T-cell (primary cell): Measurements from ENCODE around the gene MDM1. TPM values are rescaled to one million over a fixed set of nuclear protein-coding genes. Genes with fewer than 3 reads are reported as not detected.
A peak's percentile ranks its signal among the peaks of the same experiment; 100 is the strongest.

ENCODE experiments used
- ATAC-seq, 4 experiments: fragments of 200-7000 bp in 3 of 4; fragments of 150-1000 bp in 1 of 4; cut with Tn5 transposase; replicated peaks in 1 of 4; 1 replicate in 3 of 4; 2 replicates in 1 of 4; pipeline ENCODE4 v1.10.0; 2021; ENCODE audit warnings: moderate library complexity in 3 of 4, mild to moderate bottlenecking in 2 of 4, moderate number of reproducible peaks in 1 of 4
- CTCF ChIA-PET, 2 donors: fragments of 300-600 bp; sonication (Branson Sonifier 250); formaldehyde crosslinking; loops; one replicate each; lab custom pipeline; 2022; ENCODE audit warnings: antibody characterized with exemption in 2 of 2; lab: Charles Lee
- POLR2A ChIA-PET, 2 donors: fragments of 300-600 bp; sonication (Branson Sonifier 250); formaldehyde crosslinking; loops; one replicate each; lab custom pipeline; 2022; ENCODE audit warnings: antibody characterized with exemption in 2 of 2; lab: Charles Lee
- DNase-seq, 35 experiments: peaks; one replicate each; pipeline versions ENCODE4 v3.0.0 to v3.0.0-alpha.2; 2013 to 2023
- H3K27ac ChIP-seq: one replicate; pipeline ENCODE4 v1.5.1; 2013; ENCODE audit warnings: low read length
- H3K27me3 ChIP-seq, 2 experiments: replicated peaks in 1 of 2; 1 replicate in 1 of 2; 2 replicates in 1 of 2; pipeline versions ENCODE4 v1.6.1 to v1.7.0; 2013; ENCODE audit warnings: low read length in 1 of 2, mixed read lengths in 1 of 2; ENCODE audit not compliant: control insufficient read depth in 2 of 2, insufficient read depth in 2 of 2; ENCODE audit errors: extremely low read depth in 1 of 2
- H3K36me3 ChIP-seq, 2 donors: 1 replicate in 1 of 2; 2 replicates in 1 of 2; pipeline versions ENCODE4 v1.6.1 to v1.7.0; 2013; ENCODE audit warnings: low read length in 1 of 2; ENCODE audit not compliant: control insufficient read depth in 2 of 2, insufficient read depth in 1 of 2; ENCODE audit errors: extremely low read depth in 1 of 2
- H3K4me1 ChIP-seq, 2 experiments: 1 replicate in 1 of 2; 2 replicates in 1 of 2; pipeline versions ENCODE4 v1.6.1 to v1.7.0; 2013; ENCODE audit warnings: low read length in 2 of 2, mixed read lengths in 1 of 2; ENCODE audit not compliant: insufficient read depth in 2 of 2, control insufficient read depth in 1 of 2; ENCODE audit errors: extremely low read depth in 1 of 2
- H3K4me3 ChIP-seq, 2 donors: 1 replicate in 1 of 2; 2 replicates in 1 of 2; pipeline versions ENCODE4 v1.5.1 to v1.7.0; 2013; ENCODE audit warnings: mild to moderate bottlenecking in 2 of 2, low read length in 1 of 2, moderate library complexity in 1 of 2; ENCODE audit not compliant: control insufficient read depth in 1 of 2; ENCODE audit errors: extremely low read depth in 1 of 2
- H3K9me3 ChIP-seq: 2 replicates; pipeline ENCODE4 v1.7.0; 2013
- H3K27ac Mint-ChIP-seq, 2 donors: one replicate each; pipeline ENCODE4 v1.8.0; 2020 to 2021; ENCODE audit warnings: mild to moderate bottlenecking in 2 of 2, mixed read lengths in 2 of 2
- H3K27me3 Mint-ChIP-seq, 2 donors: one replicate each; pipeline ENCODE4 v1.8.0; 2021 to 2022; ENCODE audit warnings: mixed read lengths in 2 of 2
- H3K36me3 Mint-ChIP-seq: one replicate; pipeline ENCODE4 v1.8.0; 2021; ENCODE audit warnings: mixed read lengths
- H3K4me1 Mint-ChIP-seq, 3 donors: one replicate each; pipeline ENCODE4 v1.8.0; 2020 to 2022; ENCODE audit warnings: mixed read lengths in 3 of 3, mild to moderate bottlenecking in 1 of 3
- H3K4me3 Mint-ChIP-seq, 3 donors: one replicate each; pipeline ENCODE4 v1.8.0; 2020 to 2022; ENCODE audit warnings: mild to moderate bottlenecking in 3 of 3, mixed read lengths in 3 of 3, moderate library complexity in 3 of 3
- H3K9me3 Mint-ChIP-seq, 3 donors: one replicate each; pipeline ENCODE4 v1.8.0; 2020 to 2022; ENCODE audit warnings: mixed read lengths in 3 of 3
- WGBS: methylation state at CpG from one replicate; pipeline ENCODE4 v1.1.5; 2013; ENCODE audit warnings: missing lambda C conversion rate; ENCODE audit not compliant: insufficient coverage; 5-methylcytosine and 5-hydroxymethylcytosine counted together
- total RNA-seq, 35 experiments: library from RNA in 6 of 35; stranded (reverse) in 6 of 35; fragments of 120-200 nt in 1 of 35; gene quantifications; one replicate each; pipeline versions ENCODE4 v1.2.1 to v1.2.4 and lab custom pipeline; 2013 to 2026

Gene MDM1
- total RNA-seq, 5 donors from 2014 or later (not counting 1 experiment from before 2014, with no cell fraction given), result 21.1 to 25.7 (median 23.8) TPM

DNA sequence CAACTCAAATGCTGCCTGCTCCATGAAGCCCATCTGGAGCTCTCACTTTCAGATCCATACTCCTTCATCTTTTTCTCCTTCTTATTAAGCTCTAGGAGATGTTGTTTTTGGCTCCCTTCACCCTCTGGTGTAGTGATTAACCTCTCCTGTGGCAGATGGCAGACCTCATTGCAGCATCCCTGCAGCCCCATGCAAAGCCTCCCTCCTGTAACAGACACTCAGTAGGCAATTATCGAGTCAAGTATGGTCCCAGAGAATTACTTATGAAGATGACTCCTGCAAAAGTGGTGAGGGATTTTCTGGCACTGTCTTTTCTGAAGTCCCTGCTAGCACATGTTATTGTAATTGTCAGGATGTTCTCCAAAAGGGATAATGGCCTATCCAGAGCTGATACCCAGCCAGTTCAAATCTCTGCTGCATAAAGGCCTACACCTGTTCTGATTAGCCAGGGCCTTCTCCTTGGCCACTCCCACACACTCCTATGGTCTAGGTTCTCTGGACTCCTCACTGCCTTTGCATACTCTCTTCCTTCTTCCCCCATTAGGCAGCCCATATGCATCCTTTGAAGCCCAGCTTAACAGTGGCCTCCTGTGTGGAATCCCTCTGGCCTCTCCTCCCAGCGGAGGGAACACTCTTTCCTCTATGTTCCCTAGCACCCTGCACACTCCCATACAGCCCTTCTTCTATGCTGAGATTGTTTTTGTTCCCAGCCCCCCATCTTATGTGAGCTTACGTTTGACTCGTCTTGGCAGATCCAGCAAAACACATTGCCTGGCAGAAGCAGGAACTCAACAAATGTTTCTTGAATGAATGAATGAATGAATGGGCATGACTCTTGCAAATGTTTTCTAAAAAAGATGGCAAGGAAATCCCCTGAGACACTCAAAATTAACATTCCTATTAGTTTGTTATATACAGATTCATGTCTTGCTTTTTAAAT lies 43.9 kb upstream of the MDM1 start:
- Histone ChIP-seq H3K4me1 (peaks cover 21 to 34% of the 10 kb centered on the region in 2 experiments), H3K4me3 (no peak overlapping the region), H3K9me3 (no peaks in the 10 kb centered on the region), H3K36me3 (no peaks in the 10 kb centered on the region), H3K27me3 (no peaks in the 10 kb centered on the region), H3K27ac (no peak overlapping the region)
- Mint-ChIP-seq H3K4me3 (no peak overlapping the region), H3K27ac (peak overlapping the region; percentile 71 to 87), H3K9me3 (no peaks in the 10 kb centered on the region), H3K36me3 (no peaks in the 10 kb centered on the region), H3K27me3 (no peaks in the 10 kb centered on the region), H3K4me1 (peaks cover 39 to 59% (median 51%) of the 10 kb centered on the region in 3 donors)
- DNase-seq, result no peak
- CTCF ChIA-PET, result interaction anchor here in 1 of 2 donors (0.7 to 0.9 kb wide), 2 partner anchors 68 to 335 kb away, joined by 3 read pairs; no protein-coding TSS in a partner anchor
- 90% methylated on average over 2 of the region's 4 CpGs for WGBS
- ATAC-seq, result no peak
- POLR2A ChIA-PET, result interaction anchor here in 1 of 2 donors (0.5 to 1.1 kb wide), 2 partner anchors 17 kb away, joined by 3 to 4 read pairs; no protein-coding TSS in a partner anchor

DNA sequence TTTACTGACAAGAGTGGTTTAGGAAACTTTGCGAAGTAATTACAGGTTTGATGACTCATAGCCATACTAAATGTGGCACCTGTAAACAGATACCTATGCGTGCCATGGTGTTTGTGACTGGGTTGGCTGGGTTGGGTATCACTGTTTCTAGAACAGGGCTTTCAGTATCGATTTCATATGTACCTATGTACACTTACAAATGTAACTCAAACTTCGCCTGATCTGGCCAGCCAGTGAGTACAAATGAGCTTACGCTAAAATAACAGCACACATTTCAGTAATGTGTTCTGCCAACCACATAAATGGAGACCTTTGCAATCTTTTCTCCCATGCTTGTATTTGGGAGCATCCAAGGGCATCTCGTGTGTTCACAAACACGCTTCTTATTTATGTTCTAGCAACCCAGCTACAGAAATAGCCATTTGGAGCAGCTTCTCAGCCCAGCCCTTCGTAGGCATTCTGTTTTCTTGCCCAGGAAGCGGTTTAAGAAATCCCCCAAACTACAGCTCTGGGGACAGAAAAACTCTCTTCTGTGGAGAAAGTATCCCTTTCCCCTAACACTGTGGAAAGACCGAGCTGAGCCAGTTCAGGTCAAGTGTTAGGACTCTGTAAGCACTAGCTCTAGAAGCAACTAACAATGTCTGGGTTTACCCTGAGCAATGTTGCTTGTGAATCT lies 42.3 kb upstream of the MDM1 start:
- peak overlapping the region; percentile 42 to 49 (median 49) for H3K4me3 Mint-ChIP-seq
- ChIA-PET CTCF (interaction anchor here in 1 of 2 donors (0.6 to 0.8 kb wide), 2 partner anchors 9 to 17 kb away, joined by 3 to 4 read pairs; no protein-coding TSS in a partner anchor), POLR2A (interaction anchor here in 1 of 2 donors (0.6 to 0.7 kb wide), 3 partner anchors 17 to 262 kb away, joined by 3 to 6 read pairs (median 3); no protein-coding TSS in a partner anchor)
- ATAC-seq (peak; percentile 68 to 93 (median 92)), DNase-seq (peak in 26 of 35 experiments; percentile 6 to 70 (median 20))
- no peaks in the 10 kb centered on the region for H3K9me3 Mint-ChIP-seq
- H3K27ac ChIP-seq, result peak overlapping the region; percentile 62
- H3K27ac Mint-ChIP-seq, result peak overlapping the region; percentile 87 to 90
- H3K36me3 ChIP-seq, result no peaks in the 10 kb centered on the region
- no peak overlapping the region for H3K4me3 ChIP-seq
- no peaks in the 10 kb centered on the region for H3K27me3 Mint-ChIP-seq
- H3K9me3 ChIP-seq, result no peaks in the 10 kb centered on the region
- H3K4me1 Mint-ChIP-seq, result peaks cover 41 to 70% (median 57%) of the 10 kb centered on the region in 3 donors
- H3K4me1 ChIP-seq, result peaks cover 21 to 43% of the 10 kb centered on the region in 2 experiments
- WGBS, result 58% methylated on average over 5 of the region's 10 CpGs
- no peaks in the 10 kb centered on the region for H3K36me3 Mint-ChIP-seq
- H3K27me3 ChIP-seq, result no peaks in the 10 kb centered on the region

DNA sequence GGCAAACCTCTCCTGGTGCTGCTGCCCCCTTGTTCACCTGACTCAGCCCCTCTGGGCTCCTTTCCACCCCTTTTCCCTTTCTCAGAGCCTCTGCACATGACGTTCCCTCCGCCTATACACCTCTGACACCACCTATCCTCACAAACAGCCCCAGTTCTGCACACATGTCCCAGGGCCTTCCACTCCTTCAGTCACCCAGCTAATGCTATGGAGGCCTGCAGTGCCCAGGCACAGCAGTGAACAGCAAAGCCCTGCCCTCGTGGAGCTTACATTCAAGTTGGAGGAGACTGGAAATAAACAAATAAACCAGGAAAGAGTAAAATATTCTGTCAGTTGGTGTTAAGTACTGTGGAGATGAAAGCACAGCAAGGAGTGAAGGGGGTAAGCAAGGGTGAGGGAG lies 38.5 kb upstream of the MDM1 start:
- no peaks in the 10 kb centered on the region for H3K27me3 Mint-ChIP-seq
- Histone ChIP-seq H3K9me3 (no peaks in the 10 kb centered on the region), H3K4me1 (peaks cover 46 to 71% of the 10 kb centered on the region in 2 experiments), H3K27me3 (no peaks in the 10 kb centered on the region), H3K4me3 (no peak overlapping the region), H3K27ac (no peak overlapping the region), H3K36me3 (no peaks in the 10 kb centered on the region)
- POLR2A ChIA-PET, result no interaction called here
- WGBS, result 92% methylated on average over 2 of the region's 3 CpGs
- H3K4me3 Mint-ChIP-seq, result no peak overlapping the region
- H3K27ac Mint-ChIP-seq, result no peak overlapping the region
- DNase-seq, result no peak
- no peaks in the 10 kb centered on the region for H3K36me3 Mint-ChIP-seq
- no peak for ATAC-seq
- H3K4me1 Mint-ChIP-seq, result peaks cover 63 to 84% (median 74%) of the 10 kb centered on the region in 3 donors
- CTCF ChIA-PET, result interaction anchor here in 1 of 2 donors (0.9 kb wide), 1 partner anchor 204 kb away, joined by 3 read pairs; no protein-coding TSS in a partner anchor
- H3K9me3 Mint-ChIP-seq, result no peaks in the 10 kb centered on the region

DNA sequence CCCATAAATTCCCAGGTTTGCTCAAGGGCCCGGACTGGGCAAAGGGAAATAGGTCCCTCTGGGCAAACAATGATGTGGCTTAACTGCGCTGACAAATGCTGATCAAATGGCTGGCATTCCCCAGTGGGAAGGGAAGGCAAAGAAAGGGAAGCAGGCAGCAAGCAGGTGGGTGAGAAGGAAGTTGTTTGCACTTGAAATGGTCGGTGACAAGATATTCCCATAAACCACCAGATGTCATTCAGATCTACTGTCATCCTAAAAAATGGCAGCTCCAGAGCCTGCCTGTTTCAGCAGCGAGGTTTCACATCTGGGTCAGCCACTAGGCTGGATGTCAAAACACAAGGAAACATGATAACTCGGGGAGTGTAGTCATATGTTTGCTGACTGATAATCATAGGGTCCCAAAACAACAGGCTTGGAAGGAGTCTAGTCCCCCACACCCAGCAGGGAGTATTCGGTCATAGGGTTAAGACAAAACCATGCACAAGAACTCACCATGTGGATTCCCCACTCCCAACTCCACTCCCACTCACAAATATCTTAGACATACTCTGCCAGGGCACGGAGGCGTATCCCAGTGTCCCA lies 37.9 kb upstream of the MDM1 start:
- no peaks in the 10 kb centered on the region for H3K27me3 ChIP-seq
- peaks cover 62 to 83% (median 78%) of the 10 kb centered on the region in 3 donors for H3K4me1 Mint-ChIP-seq
- WGBS, result 92% methylated on average over 5 of the region's 8 CpGs
- H3K27ac ChIP-seq, result no peak overlapping the region
- DNase-seq (no peak), ATAC-seq (no peak)
- H3K4me1 ChIP-seq, result peaks cover 47 to 72% of the 10 kb centered on the region in 2 experiments
- H3K4me3 ChIP-seq, result no peak overlapping the region
- no peak overlapping the region for H3K27ac Mint-ChIP-seq
- H3K9me3 Mint-ChIP-seq, result no peaks in the 10 kb centered on the region
- CTCF ChIA-PET, result no interaction called here
- H3K4me3 Mint-ChIP-seq, result no peak overlapping the region
- no peaks in the 10 kb centered on the region for H3K36me3 ChIP-seq
- no peaks in the 10 kb centered on the region for H3K27me3 Mint-ChIP-seq
- POLR2A ChIA-PET, result no interaction called here
- no peaks in the 10 kb centered on the region for H3K9me3 ChIP-seq
- H3K36me3 Mint-ChIP-seq, result no peaks in the 10 kb centered on the region

DNA sequence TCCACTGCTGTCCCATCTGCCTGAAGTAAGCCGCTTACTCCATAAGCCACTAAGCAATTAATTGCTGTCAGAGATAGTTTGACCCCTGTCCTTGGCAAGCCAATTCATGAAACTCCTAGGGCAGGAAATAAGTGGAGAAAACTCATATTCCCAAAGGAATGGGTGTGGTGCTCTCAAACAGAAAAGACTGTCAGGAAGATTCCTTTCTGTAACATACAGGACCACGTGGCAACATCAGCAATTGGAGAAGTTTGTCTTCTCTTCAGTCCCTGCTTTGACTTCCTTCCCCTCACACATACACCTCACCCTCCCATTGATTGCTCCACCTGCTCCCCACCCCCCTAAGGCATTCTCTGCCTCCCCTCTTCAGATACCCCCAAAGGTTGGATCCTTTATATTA lies 36.2 kb upstream of the MDM1 start:
- no peak overlapping the region for H3K4me3 ChIP-seq
- H3K4me1 ChIP-seq, result peaks cover 50 to 71% of the 10 kb centered on the region in 2 experiments
- H3K27ac ChIP-seq, result peak overlapping the region; percentile 91
- no peaks in the 10 kb centered on the region for H3K9me3 Mint-ChIP-seq
- ATAC-seq (no peak), DNase-seq (no peak)
- H3K36me3 Mint-ChIP-seq, result no peaks in the 10 kb centered on the region
- CTCF ChIA-PET, result no interaction called here
- H3K27me3 Mint-ChIP-seq, result no peaks in the 10 kb centered on the region
- H3K9me3 ChIP-seq, result no peaks in the 10 kb centered on the region
- H3K27me3 ChIP-seq, result no peaks in the 10 kb centered on the region
- POLR2A ChIA-PET, result no interaction called here
- WGBS, result no CpG with 5 or more reads among the region's 2 CpGs
- H3K4me1 Mint-ChIP-seq, result peaks cover 62 to 85% (median 78%) of the 10 kb centered on the region in 3 donors
- no peak overlapping the region for H3K4me3 Mint-ChIP-seq
- no peaks in the 10 kb centered on the region for H3K36me3 ChIP-seq
- H3K27ac Mint-ChIP-seq, result peak overlapping the region in 1 of 2 donors; percentile 91

DNA sequence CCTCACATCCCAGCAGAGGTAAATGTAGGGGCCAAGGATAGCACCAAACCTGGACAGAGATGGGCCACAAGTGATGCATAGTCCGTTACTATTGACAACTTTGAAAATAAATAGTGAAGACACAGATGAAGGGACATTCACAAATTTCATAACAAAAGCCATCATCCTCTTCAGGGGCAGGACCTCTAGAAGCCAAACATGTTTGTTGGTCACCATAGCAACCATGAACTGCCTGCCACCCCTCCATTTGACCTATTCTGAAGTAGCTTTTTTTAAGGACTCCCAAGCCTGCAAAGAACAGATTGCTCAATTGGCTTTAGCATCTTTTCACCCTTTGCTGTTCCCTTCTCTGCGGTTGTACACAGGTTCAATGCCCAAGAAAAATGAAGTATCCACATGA lies 35.7 kb upstream of the MDM1 start:
- Mint-ChIP-seq H3K9me3 (no peaks in the 10 kb centered on the region), H3K27ac (peak overlapping the region; percentile 89 to 91), H3K4me1 (peaks cover 61 to 85% (median 77%) of the 10 kb centered on the region in 3 donors), H3K27me3 (no peaks in the 10 kb centered on the region), H3K4me3 (no peak overlapping the region), H3K36me3 (no peaks in the 10 kb centered on the region)
- DNase-seq (peak in 10 of 35 experiments; percentile 8 to 67 (median 27)), ATAC-seq (no peak)
- ChIA-PET POLR2A (no interaction called here), CTCF (no interaction called here)
- 100% methylated on average over 1 of the region's 2 CpGs for WGBS
- Histone ChIP-seq H3K9me3 (no peaks in the 10 kb centered on the region), H3K27me3 (no peaks in the 10 kb centered on the region), H3K36me3 (no peaks in the 10 kb centered on the region), H3K27ac (peak overlapping the region; percentile 91), H3K4me3 (no peak overlapping the region), H3K4me1 (peaks cover 48 to 71% of the 10 kb centered on the region in 2 experiments)
